Ureter (tissue), 1 donor: Measurements from ENCODE around the gene CXCL14. TPM values are rescaled to one million over a fixed set of nuclear protein-coding genes. Genes with fewer than 3 reads are reported as not detected.

Experiments
- DNase-seq: peaks from one replicate; pipeline ENCODE4 v3.0.0-alpha.2; 2020; ENCODE audit warnings: low spot score
- total RNA-seq: library from RNA; stranded (reverse); gene quantifications from one replicate; pipeline ENCODE4 v1.2.4, GENCODE V29; 2023
- donor health status: DM: yes; HTN: yes; CAD: no.

Gene CXCL14, protein sequence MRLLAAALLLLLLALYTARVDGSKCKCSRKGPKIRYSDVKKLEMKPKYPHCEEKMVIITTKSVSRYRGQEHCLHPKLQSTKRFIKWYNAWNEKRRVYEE
- total RNA-seq: 2.3 TPM

- peak; percentile 49 for DNase-seq
Measured at GRCh38 chr5:135578685-135579341, at the start of gene CXCL14. Gene CXCL14 (minus strand): TSS chr5:135578991. CDS start chr5:135578778, 213 bp downstream.

DNA sequence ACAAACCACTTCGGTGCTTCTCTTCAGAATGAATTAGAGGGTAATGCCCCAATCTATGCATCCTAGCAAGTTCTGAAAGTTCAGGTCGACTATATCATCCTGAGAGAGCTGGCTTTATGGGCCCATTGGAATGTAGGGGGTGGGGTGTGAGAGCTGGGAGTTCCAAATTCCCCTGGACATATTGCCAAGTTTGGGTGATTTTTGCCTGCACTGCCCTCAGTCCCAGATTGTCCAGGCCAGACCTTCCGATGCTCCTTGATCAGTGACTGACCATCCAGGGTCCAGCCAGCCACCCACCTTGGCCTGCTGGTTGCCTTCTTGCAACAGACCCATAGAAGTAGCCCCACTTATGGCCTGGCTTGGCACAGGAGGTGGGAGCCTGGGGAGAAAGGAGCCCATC lies 47.8 kb upstream of the CXCL14 start:
- no peak for DNase-seq

DNA sequence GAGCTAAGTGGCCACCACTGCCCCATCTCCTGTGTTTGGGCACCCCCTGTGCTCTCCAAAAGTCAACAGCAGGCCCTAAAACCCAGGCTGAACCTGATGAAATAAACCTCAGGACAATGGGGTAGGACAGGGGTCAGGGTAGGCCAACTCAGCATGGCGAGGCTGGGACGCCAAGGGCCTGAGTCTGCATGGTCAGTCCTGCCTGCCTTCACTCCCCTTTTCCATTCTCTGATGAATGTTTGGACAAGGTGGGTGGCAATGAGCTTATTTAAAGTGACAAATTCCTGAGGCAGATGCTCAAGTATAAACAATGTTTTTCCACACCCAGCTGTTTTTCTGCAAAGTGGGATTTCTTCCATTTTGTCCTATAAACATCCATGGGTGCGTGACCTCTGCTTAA lies 47.2 kb upstream of the CXCL14 start:
- DNase-seq: no peak

GRCh38 chr5:135625486-135625885 lies 46.7 kb upstream of the CXCL14 start:
- DNase-seq: no peak

GRCh38 chr5:135625061-135625460 lies 46.3 kb upstream of the CXCL14 start:
- no peak for DNase-seq

DNA sequence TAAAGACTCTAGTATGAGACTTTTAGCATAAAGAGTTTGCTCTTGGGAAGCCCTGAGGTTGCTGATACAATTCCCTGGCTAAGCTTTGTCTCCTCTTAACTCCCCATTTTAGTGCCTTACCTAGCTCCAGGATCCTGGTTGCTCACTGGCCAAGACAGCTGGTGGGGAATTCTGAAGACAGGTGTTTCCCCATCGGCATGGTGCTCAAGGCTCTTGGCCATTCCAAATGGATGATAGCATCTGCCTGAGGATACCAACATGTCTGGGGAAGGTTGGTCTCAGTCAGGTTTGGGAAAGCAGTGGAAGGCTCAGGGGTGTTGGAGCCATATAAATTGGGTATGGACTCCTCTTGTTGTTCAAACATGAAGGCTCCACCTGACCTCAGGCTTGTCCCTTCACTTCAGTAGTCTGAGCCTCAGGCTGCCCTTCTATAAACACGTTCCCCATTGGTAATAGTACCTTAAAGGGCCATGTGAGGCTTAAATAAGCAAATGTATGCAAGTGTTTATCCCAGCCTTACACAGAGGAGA lies 44.5 kb upstream of the CXCL14 start:
- DNase-seq: no peak

GRCh38 chr5:135615581-135616260 lies 36.9 kb upstream of the CXCL14 start:
- DNase-seq: no peak

- no peak for DNase-seq
Measured at GRCh38 chr5:135615171-135615570, 36.4 kb upstream of the CXCL14 start.

- DNase-seq: no peak
Measured at GRCh38 chr5:135609981-135610380, 31.2 kb upstream of the CXCL14 start.

- no peak for DNase-seq
Measured at GRCh38 chr5:135608761-135609443, 30.1 kb upstream of the CXCL14 start.

GRCh38 chr5:135608361-135608760 lies 29.6 kb upstream of the CXCL14 start:
- no peak for DNase-seq

GRCh38 chr5:135606431-135606830 lies 27.6 kb upstream of the CXCL14 start:
- no peak for DNase-seq

DNA sequence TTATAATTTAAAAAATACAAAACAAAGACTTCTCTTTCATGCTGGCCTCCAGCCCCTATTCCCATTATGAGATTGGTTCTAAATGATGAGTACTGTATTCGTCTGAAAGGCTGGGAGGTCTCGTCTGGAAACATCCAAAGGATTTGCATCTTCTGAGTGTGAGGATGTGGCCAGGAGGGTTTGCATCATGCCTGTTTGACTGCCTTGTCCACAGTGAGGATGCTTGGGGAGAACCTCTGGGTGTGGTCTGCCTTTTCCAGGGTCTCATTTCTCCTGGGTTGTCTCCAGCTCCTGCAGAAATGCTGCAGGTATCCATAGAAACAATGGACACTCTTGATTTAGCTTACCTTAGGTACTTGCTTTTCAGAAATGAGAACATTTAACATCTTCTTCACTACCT lies 26.4 kb upstream of the CXCL14 start:
- DNase-seq: no peak

GRCh38 chr5:135604056-135604455 lies 25.3 kb upstream of the CXCL14 start:
- no peak for DNase-seq

GRCh38 chr5:135602882-135603721 lies 24.3 kb upstream of the CXCL14 start:
- no peak for DNase-seq

GRCh38 chr5:135601466-135601865 lies 22.7 kb upstream of the CXCL14 start:
- DNase-seq: no peak

- DNase-seq: no peak
Measured at GRCh38 chr5:135600971-135601381, 22.2 kb upstream of the CXCL14 start.

DNA sequence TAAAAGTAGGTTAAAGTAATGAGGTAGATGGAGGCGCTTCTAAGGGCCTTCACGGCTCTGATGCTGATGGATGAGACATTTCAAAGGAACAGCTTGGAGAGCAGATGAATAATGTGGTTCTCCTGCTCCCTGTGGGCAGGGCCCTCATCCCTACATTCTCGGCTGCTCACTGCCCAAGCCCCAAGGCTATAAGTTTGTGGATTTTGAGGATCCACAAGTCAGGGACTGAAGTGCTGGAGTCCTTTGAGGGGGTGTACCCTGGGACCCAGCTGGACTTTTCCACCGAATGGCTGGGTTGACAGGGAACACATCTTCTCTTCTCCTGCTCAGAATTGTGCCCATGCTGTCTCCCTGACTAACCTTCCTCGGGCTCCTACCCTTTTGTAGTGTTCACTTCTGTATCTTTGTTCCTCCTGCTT lies 21.4 kb upstream of the CXCL14 start:
- DNase-seq: no peak

DNA sequence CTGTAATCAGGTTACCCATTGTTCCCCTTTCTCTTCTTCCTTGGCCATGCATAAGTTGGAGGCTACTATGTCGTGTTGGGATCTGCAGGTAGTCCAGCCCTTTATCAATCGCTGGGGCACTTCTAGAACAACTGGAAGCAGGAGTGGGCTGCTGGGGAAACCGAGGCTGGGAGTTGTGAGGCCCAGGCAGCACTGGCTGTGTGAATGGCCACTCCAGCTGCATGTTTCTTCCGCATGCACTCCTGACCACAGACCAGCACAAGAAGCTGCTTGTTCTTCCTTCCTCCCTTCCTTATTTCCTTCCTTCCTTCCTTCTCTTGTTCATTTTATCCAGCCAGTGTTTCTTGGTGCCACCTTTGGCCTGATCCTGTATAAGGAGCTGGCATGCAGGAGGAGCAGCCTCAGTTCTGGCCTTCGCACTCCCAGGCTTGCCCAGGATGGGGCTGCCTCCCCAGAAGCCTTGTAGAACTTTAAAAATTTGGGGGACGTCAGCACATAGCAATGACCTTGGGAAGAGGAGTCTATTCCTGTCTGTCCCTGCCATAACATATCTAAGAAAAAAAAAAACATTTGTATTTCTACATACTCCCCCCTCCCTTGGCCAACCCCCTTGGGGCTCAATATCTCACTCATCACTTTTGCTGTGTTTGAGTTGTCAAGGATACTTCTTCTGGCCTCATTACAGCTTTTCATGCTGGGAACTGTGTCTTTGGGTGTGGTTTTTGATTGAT lies 20.8 kb upstream of the CXCL14 start:
- no peak for DNase-seq

DNA sequence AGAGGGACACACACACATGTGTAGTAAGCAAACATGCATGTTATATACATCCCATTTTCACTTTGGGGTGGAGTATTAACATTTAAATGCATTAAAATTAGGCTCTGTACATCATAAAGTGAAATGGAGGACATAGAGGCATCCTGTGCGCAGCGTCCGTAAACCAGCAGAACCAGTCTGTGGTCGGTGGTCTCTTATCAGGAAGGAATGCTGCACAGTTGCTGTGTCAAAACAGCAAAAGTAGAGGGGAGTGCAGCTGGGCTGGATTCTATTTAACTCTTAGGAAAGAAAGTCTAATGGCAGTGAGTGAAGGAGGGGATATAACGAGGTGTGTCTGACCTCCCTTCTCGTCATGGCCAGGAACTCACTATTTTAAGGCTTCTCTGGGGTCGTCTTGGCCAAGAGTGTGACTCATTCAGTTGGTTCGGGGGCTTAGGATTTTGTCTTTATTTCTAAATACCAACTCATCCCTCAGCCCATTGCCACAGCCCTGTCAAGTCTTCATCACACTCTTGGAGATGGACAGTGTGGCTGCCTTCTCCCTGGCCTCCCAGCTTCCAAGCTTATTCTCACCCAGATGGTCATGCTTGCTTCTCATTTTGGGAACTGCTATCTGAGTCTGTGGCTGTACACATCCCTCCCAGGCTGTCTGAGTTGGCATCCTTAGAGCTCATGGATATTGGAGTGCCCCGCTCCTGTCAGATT lies 20.1 kb upstream of the CXCL14 start:
- no peak for DNase-seq
